ENCODE data around the gene ACADL. TPM values are rescaled to one million over a fixed set of nuclear protein-coding genes. Genes with fewer than 3 reads are reported as not detected.
"Not testable (repeated sequence)": the region's sequence is repeated elsewhere in the genome, so short reads cannot be mapped to it uniquely, and the experiment has no call there.

ACADL gene
- total RNA-seq, 1 donor, result not detected

DNA sequence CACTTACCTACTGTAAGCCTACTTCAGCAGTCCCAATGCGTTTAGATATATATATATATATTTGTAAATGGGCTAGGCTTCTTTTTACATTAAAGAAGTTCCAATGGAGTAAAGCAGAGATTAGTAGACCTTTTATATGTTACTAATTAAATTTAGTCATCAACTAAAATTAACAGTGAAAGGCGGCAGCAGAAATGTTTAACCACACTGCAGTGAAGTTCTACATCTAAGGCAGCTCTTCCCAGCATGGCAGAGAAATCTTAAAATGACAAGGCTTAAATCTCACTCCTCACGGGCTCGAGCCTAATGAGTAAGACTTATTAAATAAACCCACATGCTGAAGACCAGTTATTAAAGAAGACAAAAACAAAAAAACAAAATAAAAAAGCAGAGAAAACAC, 34.9 kb downstream of the ACADL start:
- Histone ChIP-seq H3K9me3 (ENCODE audit: low read depth, low read length) (no peaks in the 10 kb centered on the region), H2AFZ (ENCODE audit: low read length) (no peak overlapping the region), H3K27ac (ENCODE audit: low read depth, low read length) (no peak overlapping the region), H3K79me2 (ENCODE audit: insufficient read depth, low read length) (no peaks in the 10 kb centered on the region), H3K4me3 (ENCODE audit: insufficient read depth, low read length) (no peak overlapping the region), H4K20me1 (ENCODE audit: insufficient read depth, low read length) (no peaks in the 10 kb centered on the region), H3K36me3 (ENCODE audit: insufficient read depth, low read length) (no peaks in the 10 kb centered on the region), H3K4me2 (ENCODE audit: insufficient read depth, low read length) (no peak overlapping the region), H3K4me1 (ENCODE audit: insufficient read depth, low read length) (no peaks in the 10 kb centered on the region), H3K27me3 (ENCODE audit: insufficient read depth, low read length) (no peaks in the 10 kb centered on the region)
- no peak for TF ChIP-seq CTCF (IDR thresholded peaks at IDR 0.05; ENCODE audit: extremely low read depth, low read depth, low read length)
- no peak for DNase-seq (ENCODE audit: insufficient read length, low spot score, missing footprints)

DNA sequence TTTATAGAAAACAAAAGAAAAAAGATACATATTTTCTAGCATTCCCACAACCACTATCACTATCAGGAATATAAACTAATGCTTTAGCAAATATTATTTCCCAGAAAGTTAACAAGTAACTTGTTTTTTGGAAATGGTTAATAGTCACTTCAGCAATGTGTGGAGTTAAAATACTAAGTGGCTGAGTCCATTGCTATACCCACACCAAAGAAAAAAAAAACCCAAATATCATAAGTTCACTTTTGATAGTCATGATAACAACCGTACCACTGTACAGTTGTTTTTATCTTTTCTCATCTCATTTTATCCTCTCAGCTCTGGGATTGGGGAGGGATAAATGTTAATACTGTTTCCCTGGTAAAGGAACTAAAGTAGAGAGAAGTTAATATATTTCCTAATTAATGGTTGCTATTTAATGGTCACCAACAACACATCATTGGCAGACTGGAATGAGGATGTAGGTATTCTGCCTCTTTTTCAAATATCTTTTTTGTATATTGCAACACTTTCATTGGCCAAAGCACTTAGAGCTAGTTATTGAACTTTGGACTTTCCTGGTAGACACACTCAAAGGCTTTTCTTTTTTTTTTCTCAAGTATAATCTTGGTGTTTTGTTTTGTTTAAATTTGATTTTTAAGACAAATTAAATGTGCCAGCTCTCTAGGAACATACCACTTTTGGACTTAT, 35.7 kb downstream of the ACADL start:
- no peaks in the 10 kb centered on the region for H3K79me2 ChIP-seq (ENCODE audit: insufficient read depth, low read length)
- H3K9me3 ChIP-seq (ENCODE audit: low read depth, low read length), result no peaks in the 10 kb centered on the region
- H3K36me3 ChIP-seq (ENCODE audit: insufficient read depth, low read length), result no peaks in the 10 kb centered on the region
- no peak overlapping the region for H3K4me3 ChIP-seq (ENCODE audit: insufficient read depth, low read length)
- DNase-seq (ENCODE audit: insufficient read length, low spot score, missing footprints), result no peak
- H2AFZ ChIP-seq (ENCODE audit: low read length), result no peak overlapping the region
- TF ChIP-seq CTCF (IDR thresholded peaks at IDR 0.05; ENCODE audit: extremely low read depth, low read depth, low read length), result no peak
- no peaks in the 10 kb centered on the region for H4K20me1 ChIP-seq (ENCODE audit: insufficient read depth, low read length)
- no peaks in the 10 kb centered on the region for H3K4me1 ChIP-seq (ENCODE audit: insufficient read depth, low read length)
- no peak overlapping the region for H3K27ac ChIP-seq (ENCODE audit: low read depth, low read length)
- no peaks in the 10 kb centered on the region for H3K27me3 ChIP-seq (ENCODE audit: insufficient read depth, low read length)
- no peak overlapping the region for H3K4me2 ChIP-seq (ENCODE audit: insufficient read depth, low read length)

- no peak overlapping the region for H2AFZ ChIP-seq (ENCODE audit: low read length)
- no peak overlapping the region for H3K27ac ChIP-seq (ENCODE audit: low read depth, low read length)
- no peaks in the 10 kb centered on the region for H3K4me1 ChIP-seq (ENCODE audit: insufficient read depth, low read length)
- no peaks in the 10 kb centered on the region for H3K36me3 ChIP-seq (ENCODE audit: insufficient read depth, low read length)
- no peaks in the 10 kb centered on the region for H3K27me3 ChIP-seq (ENCODE audit: insufficient read depth, low read length)
- H3K79me2 ChIP-seq (ENCODE audit: insufficient read depth, low read length), result no peaks in the 10 kb centered on the region
- no peak for DNase-seq (ENCODE audit: insufficient read length, low spot score, missing footprints)
- H3K4me3 ChIP-seq (ENCODE audit: insufficient read depth, low read length), result no peak overlapping the region
- TF ChIP-seq CTCF (IDR thresholded peaks at IDR 0.05; ENCODE audit: extremely low read depth, low read depth, low read length), result no peak
- no peak overlapping the region for H3K4me2 ChIP-seq (ENCODE audit: insufficient read depth, low read length)
- no peaks in the 10 kb centered on the region for H4K20me1 ChIP-seq (ENCODE audit: insufficient read depth, low read length)
- H3K9me3 ChIP-seq (ENCODE audit: low read depth, low read length), result no peaks in the 10 kb centered on the region
Observed at GRCh38 chr2:210188755-210189154, 36.5 kb downstream of the ACADL start.

- TF ChIP-seq CTCF (IDR thresholded peaks at IDR 0.05; ENCODE audit: extremely low read depth, low read depth, low read length), result no peak
- Histone ChIP-seq H2AFZ (ENCODE audit: low read length) (no peak overlapping the region), H3K9me3 (ENCODE audit: low read depth, low read length) (no peaks in the 10 kb centered on the region), H3K79me2 (ENCODE audit: insufficient read depth, low read length) (no peaks in the 10 kb centered on the region), H3K4me3 (ENCODE audit: insufficient read depth, low read length) (no peak overlapping the region), H3K36me3 (ENCODE audit: insufficient read depth, low read length) (no peaks in the 10 kb centered on the region), H3K4me1 (ENCODE audit: insufficient read depth, low read length) (no peaks in the 10 kb centered on the region), H3K27me3 (ENCODE audit: insufficient read depth, low read length) (no peaks in the 10 kb centered on the region), H3K27ac (ENCODE audit: low read depth, low read length) (no peak overlapping the region), H3K4me2 (ENCODE audit: insufficient read depth, low read length) (no peak overlapping the region), H4K20me1 (ENCODE audit: insufficient read depth, low read length) (no peaks in the 10 kb centered on the region)
- DNase-seq (ENCODE audit: insufficient read length, low spot score, missing footprints), result no peak
Observed at GRCh38 chr2:210188190-210188589, 37.1 kb downstream of the ACADL start.

DNA sequence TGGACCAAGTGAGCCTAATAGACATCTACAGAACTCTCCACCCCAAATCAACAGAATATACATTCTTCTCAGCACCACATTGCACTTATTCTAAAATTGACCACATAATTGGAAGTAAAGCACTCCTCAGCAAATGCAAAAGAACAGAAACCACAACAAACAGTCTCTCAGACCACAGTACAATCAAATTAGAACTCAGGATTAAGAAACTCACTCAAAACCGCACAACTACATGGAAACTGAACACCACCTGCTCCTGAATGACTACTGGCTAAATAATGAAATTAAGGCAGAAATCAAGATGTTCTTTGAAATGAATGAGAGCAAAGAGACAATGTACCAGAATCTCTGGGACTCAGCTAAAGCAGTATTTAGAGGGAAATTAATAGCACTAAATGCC, 41.3 kb downstream of the ACADL start:
- H3K4me3 ChIP-seq (ENCODE audit: insufficient read depth, low read length); H3K27me3 ChIP-seq (ENCODE audit: insufficient read depth, low read length); DNase-seq (ENCODE audit: insufficient read length, low spot score, missing footprints); H3K36me3 ChIP-seq (ENCODE audit: insufficient read depth, low read length); H3K4me1 ChIP-seq (ENCODE audit: insufficient read depth, low read length); H3K9me3 ChIP-seq (ENCODE audit: low read depth, low read length); H2AFZ ChIP-seq (ENCODE audit: low read length); H4K20me1 ChIP-seq (ENCODE audit: insufficient read depth, low read length); H3K4me2 ChIP-seq (ENCODE audit: insufficient read depth, low read length); H3K79me2 ChIP-seq (ENCODE audit: insufficient read depth, low read length); H3K27ac ChIP-seq (ENCODE audit: low read depth, low read length): not testable (repeated sequence)

GRCh38 chr2:210181606-210182088, 43.6 kb downstream of the ACADL start:
- not testable (repeated sequence) for H3K4me1 ChIP-seq (ENCODE audit: insufficient read depth, low read length); H3K27ac ChIP-seq (ENCODE audit: low read depth, low read length); H2AFZ ChIP-seq (ENCODE audit: low read length); H3K27me3 ChIP-seq (ENCODE audit: insufficient read depth, low read length); H3K9me3 ChIP-seq (ENCODE audit: low read depth, low read length); H3K4me2 ChIP-seq (ENCODE audit: insufficient read depth, low read length); DNase-seq (ENCODE audit: insufficient read length, low spot score, missing footprints); H3K36me3 ChIP-seq (ENCODE audit: insufficient read depth, low read length); H4K20me1 ChIP-seq (ENCODE audit: insufficient read depth, low read length); H3K79me2 ChIP-seq (ENCODE audit: insufficient read depth, low read length); H3K4me3 ChIP-seq (ENCODE audit: insufficient read depth, low read length)

Data from osteoblast (primary cell).